ENCODE measurements around the gene UGGT2.

- TF ChIP-seq CTCF (IDR thresholded peaks at IDR 0.05) (no peak), EP300 (IDR thresholded peaks at IDR 0.05) (no peak), POLR2AphosphoS5 (IDR thresholded peaks at IDR 0.05) (no peak), POLR2A (IDR thresholded peaks at IDR 0.05) (no peak)
Observed at GRCh38 chr13:95781016-95781415, 272.2 kb downstream of the UGGT2 start.
